HG02642 (cell line): Measurements from ENCODE around the gene FEM1A.
A peak's percentile ranks its signal among the peaks of the same experiment; 100 is the strongest.
"Not testable (repeated sequence)": the region's sequence is repeated elsewhere in the genome, so short reads cannot be mapped to it uniquely, and the experiment has no call there.

Source experiments
- ATAC-seq: cut with Tn5 transposase; IDR thresholded peaks from one replicate; pipeline ENCODE4 v1.9.1; 2021; ENCODE audit warnings: mild to moderate bottlenecking; ENCODE audit not compliant: unreplicated experiment, poor library complexity

FEM1A gene, protein sequence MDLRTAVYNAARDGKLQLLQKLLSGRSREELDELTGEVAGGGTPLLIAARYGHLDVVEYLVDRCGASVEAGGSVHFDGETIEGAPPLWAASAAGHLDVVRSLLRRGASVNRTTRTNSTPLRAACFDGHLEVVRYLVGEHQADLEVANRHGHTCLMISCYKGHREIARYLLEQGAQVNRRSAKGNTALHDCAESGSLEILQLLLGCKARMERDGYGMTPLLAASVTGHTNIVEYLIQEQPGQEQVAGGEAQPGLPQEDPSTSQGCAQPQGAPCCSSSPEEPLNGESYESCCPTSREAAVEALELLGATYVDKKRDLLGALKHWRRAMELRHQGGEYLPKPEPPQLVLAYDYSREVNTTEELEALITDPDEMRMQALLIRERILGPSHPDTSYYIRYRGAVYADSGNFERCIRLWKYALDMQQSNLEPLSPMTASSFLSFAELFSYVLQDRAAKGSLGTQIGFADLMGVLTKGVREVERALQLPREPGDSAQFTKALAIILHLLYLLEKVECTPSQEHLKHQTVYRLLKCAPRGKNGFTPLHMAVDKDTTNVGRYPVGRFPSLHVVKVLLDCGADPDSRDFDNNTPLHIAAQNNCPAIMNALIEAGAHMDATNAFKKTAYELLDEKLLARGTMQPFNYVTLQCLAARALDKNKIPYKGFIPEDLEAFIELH

DNA sequence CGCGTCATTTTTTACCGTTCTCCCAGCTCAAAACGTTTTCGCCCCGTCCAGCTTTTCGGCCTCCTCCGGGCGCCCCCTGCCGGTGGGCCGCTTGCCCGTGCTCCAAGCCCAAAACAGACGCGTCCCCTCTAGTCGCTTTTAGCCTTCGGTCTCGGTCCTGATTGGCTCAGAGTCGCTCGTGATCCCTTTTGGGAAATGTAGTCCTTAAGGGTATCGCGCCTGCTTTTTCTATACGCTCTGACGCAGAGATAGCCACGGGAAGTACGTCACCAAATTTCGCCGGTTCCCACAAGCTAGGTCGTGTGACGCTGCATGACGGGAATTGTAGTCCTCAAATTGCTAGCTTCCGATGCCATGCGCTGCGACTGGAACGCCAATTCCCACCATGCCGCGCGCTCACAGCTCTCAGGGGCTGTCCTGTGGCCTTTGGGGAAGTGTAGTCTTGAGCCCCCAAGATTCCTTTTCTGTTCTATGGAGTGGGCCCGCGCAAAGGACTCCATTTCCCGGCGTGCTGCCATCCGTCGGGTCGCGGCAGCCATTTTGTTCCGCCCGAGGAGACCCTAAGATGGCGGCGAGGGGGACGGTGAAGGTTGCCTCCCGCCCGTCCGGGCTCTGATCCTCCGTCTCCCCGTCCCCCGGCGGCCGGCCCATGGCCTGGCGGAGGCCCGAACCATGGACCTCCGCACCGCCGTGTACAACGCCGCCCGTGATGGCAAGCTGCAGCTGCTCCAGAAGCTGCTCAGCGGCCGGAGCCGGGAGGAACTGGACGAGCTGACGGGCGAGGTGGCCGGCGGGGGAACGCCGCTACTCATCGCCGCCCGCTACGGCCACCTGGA, at the start of gene FEM1A:
FEM1A (plus strand) TSS at position 552 of the 836 bp plus-strand sequence; CDS start at position 673, 121 bp downstream.
- ATAC-seq, result peak; percentile 96

DNA sequence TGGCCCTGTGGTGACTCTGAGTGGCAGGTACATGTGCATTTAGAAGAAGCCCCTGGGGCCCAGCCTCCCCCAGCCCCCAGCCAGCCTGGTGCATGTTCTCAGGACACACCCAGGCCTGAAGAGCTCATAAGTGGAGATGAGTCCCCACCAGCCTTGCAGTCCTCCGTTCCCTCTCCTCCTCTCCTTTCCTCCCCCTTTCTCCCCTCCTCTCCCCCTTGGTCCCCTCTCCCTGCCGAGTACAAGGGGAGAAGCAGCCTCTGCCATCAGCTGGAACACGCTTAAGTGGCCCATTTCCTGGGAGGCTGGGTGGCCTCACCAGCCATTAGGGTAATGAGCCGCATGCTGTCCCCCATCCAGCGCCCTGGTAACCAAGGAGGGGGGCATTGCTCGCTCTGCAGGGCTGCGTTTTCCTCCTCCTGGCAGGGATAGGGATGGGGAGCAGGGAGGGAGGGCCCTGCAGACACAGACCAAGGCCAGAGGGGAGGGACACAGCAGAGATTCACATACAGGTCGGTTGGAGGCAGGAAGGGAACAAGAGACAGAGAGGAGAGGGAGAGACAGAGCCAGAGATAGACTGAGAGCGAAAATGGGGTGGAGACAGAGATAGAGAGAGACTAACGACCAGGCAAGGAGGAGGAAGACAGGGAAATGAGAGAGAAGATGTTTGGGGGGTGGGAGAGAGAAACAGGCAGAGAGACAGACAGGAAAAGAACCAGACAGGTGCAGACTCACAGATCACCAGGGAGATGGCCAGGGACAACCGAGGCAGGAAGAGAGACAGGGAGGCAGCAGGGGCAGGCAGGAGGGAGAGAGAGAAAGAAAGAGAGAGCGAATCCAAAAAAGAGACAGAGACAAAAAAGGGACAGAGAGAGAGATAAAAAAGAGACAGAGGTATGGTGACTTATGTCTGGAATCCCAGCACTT, 48.5 kb upstream of the FEM1A start:
- no peak for ATAC-seq

DNA sequence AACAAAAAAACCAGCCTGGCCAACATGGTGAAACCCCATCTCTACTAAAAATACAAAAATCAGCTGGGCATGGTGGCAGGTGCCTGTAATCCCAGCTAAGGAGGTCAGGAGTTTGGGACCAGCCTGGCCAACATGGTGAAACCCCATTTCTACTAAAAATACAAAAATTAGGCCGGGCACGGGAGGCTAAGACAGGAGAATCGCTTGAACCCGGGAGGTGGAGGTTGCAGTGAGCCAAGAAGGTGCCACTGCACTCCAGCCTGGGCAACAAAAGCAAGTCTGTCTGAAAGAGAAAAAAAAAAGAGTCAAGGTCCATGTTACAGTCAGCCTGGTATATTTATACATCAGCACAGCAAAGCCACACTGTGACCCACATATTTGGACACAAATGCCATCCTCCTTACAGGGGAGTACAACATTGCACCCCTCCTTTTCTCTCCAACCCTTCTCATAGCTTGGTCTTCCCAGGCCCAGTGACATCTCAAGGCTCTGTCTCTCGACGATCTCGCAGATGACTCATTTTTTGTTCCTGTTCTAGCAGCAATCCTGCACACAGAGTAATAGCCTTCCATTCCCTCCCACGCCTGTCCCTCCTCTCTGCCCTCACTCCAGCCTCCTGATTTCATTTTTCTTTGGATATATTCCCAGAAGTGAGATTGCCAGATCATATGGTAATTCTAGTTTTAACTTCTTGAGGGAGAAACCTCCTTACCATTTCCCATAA, 46.9 kb upstream of the FEM1A start:
- no peak for ATAC-seq

DNA sequence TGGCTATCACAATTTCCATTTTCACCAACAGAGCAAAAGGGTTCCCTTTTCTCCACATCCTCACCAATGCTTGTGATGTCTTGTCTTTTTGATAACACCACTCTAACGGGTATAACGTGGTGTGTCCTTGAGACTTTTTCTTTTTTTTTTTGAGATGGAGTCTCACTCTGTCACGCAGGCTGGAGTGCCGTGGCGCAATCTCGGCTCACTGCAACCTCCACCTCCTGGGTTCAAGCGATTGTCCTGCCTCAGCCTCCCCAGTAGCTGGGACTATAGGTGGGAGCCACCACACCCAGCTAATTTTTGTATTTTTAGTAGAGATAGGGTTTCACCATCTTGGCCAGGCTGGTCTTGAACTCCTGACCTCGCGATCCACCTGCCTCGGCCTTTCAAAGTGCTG, 46.4 kb upstream of the FEM1A start:
- ATAC-seq, result not testable (repeated sequence)

DNA sequence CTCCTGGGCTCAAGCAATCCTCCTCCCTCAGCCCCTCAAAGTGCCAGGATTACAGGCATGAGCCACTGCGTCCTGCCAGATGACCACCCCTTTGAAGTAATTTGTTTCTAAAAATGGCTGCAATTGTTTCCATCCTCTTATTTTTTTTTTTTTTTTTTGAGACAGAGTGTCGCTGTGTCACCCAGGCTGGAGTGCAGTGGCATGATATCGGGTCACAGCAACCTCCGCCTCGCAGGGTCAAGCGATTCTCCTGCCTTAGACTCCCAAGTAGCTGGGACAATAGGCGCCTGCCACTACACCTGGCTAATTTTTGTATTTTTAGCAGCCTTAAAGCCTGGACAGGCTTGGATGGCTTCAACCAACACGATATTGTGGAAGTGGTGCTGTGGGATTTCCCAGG, 45.5 kb upstream of the FEM1A start:
- ATAC-seq, result no peak

DNA sequence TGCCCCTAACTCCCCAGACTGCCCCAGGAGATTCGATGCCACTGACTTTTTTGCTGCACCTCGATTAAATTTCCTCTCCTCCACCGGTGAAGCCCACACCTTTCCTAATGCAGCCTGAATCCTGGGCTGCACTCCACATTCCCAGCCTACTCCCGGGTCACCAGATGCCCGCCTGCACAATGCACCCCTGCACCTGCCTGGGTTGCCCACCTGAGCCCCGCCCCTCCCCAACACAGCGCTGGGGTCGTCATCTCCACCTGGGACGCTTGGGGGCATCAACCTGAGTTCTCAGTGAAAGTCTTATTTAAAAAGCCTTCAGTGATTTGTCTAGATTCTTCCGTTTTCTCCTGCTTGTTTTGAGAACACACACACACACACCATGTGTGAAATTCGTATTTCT, 43.3 kb upstream of the FEM1A start:
- ATAC-seq, result no peak

DNA sequence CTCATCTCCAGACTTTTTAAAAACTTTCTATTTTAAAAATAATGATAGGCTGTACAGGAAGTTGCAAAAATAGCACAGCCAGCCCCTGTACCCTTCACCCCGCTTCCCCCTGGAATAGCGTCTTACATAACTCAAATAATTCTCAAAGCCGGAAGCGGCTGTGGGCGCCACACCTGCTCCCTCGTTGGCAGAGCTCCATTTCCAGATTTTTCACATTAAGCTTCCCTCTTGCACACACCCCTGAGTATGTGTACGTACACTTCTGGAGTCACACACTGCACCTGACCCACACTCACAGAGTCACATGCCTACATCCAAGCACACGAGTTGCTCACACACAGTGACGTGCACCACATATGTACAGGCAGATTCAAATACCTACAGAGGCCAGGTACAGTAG, 42.9 kb upstream of the FEM1A start:
- ATAC-seq, result no peak

DNA sequence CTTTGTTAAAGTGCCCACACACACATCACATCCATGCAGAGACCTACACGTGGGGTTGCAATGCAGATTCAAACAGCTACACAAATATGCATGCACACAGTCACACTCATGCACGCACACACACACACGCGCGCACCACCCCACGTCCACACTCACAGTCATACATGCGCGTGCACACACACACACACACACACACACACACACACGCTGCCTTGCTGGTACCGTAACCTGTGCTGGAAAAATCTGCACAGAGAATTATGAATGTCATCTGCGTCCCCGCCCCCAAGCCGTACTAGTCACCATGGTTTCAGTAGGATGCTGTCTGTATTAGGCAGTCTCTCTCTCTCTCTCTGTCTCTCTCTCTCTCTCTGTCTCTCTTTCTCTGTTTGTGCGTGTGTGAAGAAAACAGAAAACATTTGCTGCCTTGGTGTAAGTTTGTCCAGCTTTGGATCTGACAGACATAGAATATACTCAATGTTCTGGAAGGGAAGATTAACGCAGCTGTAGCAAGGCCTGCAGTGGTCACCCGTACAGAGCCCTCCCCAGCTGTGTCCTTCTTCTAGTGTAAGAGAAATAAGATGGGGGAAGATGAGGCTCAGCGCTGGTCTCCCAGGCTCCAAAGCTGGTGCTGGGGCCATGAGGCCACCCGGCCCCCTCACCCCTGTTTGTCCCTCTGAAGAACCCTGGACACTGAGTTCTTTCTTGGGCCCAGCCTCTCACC, 41.5 kb upstream of the FEM1A start:
- ATAC-seq, result no peak

DNA sequence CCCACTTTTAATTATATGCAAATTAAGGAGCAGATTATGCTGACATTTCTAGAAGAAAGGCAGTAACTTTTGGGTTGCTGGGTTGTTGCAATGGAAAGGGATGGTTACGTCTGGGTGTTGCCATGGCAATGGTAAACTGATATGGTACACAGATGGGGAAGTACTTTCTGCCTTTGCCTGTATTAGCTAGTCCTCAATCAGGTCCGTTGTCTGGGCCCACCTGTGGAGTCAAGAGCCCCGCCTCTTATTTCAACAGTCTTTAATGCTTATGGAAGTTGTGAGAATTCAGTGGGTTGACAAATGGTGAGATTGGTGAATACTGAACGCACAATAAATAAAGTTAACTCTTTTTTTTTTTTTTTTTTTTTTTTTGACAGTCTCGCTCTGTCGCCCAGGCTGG, 37.3 kb upstream of the FEM1A start:
- no peak for ATAC-seq

DNA sequence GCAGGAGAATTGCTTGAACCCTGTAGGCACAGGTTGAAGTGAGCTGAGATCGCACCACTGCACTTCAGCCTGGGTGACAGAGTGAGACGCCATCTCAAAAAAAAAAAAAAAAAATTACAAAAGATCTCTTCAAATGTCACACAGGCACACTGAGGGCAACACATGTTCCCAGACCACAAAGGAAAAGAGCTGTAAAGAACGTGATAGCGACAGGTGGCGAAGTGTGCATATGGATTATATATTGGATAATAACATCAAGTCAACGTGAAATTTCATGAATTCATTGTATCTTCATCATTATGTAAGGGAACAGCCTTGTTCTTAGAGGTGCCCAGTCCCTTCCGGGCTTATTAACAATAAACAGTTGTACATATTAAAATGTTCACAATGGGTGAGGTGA, 36.1 kb upstream of the FEM1A start:
- ATAC-seq, result no peak

DNA sequence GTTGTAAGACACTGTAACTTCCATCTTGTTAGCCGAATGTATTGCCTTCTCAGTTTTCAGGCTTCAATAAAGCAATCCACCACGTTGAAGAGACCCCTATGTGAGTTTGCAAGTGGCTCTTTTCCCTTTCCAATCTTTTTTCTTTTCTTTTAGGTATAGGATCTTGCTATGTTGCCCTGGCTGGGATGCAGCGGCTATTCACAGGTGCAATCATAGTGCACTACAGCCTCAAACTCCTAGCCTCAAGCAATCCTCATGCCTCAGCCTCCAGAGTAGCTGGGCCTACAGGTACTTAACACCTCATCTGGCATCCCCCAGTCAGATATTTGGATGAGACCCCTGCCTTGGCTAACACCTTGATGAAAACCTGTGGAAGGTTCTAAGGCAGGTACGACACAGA, 33.5 kb upstream of the FEM1A start:
- ATAC-seq, result no peak

DNA sequence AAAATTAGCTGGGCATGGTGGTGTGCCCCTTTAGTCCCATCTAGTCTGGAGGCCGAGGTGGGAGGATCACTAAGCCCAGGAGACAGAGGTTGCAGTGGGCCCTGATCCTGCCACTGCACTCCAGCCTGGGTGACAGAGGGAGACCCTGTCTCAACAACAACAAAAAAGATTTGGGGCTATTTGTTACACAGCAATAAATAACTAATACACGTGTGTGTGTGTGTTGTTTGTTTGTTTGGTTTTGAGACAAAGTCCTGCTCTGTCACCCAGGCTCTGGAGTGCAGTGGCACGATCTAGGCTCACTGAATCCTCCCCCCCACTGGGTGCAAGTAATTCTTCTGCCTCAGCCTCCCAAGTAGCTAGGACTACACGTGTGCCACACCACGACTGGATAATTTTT, 32.9 kb upstream of the FEM1A start:
- ATAC-seq, result no peak

DNA sequence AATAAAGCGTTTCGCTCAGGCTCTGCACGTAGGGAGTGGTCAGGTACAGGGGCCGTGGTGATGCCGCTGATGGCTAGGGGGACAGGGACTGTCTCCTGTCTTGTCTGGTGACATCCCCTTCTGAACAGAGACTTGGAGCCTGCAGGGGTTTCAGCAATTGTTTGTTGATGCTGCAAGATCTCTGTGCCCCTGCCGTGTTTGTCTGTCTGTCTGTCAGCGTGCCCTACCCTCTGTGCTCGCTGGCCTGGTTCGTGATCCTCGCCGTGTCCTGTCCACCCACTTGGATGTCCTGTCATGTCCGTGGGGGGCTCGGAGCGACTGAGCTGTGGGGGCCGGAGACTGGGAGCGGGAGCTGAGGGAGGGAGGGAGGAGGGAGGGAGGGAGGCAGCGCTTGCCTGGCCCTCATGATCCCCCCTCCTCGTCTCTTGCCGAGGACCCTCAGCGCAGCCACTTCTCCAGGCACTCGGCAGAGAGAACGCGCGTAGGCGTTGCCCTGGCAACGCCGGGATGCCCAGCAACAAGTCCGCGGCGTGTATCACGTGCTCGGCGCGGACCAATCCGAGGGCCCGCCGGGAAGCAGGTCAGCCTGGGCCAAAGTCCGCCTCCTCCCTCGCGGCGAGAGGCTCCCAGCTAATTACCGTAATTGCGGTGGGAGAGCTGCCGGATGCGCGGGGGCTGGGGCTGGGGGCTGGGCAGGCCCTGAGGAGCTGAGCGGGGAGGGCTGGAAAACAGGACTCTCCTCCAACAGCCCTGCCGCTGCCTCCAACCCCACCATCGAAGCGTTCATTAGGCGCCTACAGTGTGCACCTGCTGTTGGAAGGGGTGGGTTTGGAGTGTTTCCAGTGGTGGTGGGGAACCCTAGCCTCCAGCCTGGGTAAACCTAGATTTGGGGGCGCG, 31.9 kb upstream of the FEM1A start:
- peak; percentile 77 for ATAC-seq

DNA sequence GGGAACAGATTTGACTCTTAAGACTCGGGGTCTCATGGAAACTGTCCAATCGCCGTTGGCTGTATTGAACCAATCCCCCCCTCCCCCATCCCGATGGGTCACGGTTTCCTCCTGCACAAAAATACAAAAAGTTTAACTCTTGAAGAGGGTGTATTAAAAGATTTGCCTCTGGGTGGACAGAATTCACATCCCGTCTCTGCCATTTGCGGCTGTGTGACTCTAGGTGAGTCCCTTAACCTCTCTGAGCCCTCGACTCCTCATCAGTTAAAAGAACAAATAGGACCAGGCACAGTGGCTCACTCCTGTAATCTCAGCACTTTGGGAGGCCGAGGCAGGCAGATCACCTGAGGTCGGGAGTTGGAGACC, 31.3 kb upstream of the FEM1A start:
- no peak for ATAC-seq

DNA sequence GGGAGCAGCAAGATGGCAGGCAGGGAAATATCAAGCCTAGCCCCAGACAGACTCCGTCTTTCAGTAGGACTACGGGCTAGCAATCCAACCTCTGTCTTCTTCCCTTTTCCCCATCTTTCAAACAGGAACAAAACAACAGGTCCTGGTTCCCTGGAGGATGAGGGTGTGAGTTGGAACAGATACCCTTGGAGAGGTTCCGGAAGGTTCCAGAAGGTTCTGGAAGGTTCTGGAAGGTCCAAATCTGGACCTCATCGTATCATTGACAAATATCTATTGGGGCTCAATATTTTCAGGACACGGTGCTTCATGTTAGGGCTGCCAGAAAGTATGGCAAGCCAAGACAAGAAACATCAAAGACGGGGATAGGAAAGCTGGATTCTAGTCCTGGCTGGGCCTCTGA, 28.5 kb upstream of the FEM1A start:
- no peak for ATAC-seq

DNA sequence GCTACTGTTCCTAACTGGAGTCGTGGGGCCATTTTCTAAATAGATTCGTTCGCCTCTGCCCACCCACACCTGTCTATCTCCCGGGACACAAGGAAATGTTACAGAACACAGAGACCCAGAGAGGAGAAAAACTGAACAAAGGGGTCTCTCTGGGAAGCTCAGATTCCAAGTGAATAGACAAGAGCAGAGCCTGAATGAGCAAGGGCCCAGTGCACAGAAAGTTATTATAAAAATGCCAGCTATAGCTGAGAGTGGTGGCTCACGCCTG, 27.2 kb upstream of the FEM1A start:
- ATAC-seq, result no peak

DNA sequence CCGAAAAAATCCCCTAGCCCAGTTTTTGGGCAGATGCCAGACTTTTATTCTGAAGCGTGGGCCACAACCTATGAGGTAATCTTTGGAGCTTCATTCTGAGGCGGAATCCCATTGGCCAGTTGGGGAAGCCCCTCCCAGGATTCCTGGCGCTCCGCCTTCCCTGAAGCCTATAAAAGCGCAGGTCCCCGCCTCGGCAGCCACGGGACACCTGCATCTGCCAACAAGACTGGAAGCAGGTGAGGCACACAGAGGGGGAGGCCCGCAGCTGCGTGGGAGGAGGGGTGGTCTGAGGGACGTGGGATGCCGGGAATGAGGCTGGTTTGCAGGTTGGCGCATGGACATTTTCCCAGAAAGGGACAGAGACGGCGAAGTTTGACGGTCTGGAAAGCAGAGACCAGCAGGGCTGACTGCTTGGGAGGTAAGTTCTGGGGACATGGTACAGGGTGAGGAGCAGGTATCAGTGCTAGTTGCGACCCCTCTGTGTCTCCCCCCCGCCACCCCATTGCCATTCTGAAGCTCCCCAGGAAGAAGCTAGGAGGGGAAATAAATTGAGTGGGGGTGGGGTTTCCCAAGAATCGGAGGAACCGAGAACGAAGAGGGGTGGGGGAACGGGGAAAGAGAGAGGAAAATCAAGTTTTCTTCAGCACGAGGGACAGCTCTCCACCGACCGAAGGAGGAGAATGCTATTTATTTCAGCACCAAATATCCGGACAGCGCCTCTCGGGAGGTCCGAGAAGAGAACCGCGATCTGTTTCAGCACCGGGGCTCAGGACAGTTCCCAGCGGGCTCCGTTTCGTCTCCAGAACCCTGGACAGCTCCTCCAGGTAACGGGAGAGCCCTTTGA, 22.4 kb upstream of the FEM1A start:
- ATAC-seq, result no peak
